GM23338 (cell line): ENCODE results near the gene SNAP25. TPM values are rescaled to one million over a fixed set of nuclear protein-coding genes. Genes with fewer than 3 reads are reported as not detected.

Source experiments
- ATAC-seq: fragments of 200-7000 bp; cut with Tn5 transposase; 3 replicates; pipeline ENCODE4 v1.9.1; 2020
- DNase-seq: peaks from one replicate; pipeline ENCODE4 v3.0.0-alpha.2; 2015; ENCODE audit warnings: low spot score
- H2AFZ ChIP-seq: fragments of 200-600 bp; sonication (generic); 2 replicates; pipeline ENCODE4 v1.8.0; 2016; ENCODE audit warnings: antibody characterized with exemption, mild to moderate bottlenecking, moderate library complexity
- H3F3A ChIP-seq: fragments of 200-600 bp; sonication (generic); replicated peaks from 2 replicates; pipeline ENCODE4 v1.8.0; 2017; ENCODE audit warnings: antibody characterized with exemption, mixed run types, low read depth
- H3K27ac ChIP-seq: fragments of 200-600 bp; sonication (generic); 2 replicates; pipeline ENCODE4 v1.6.1; 2016; ENCODE audit warnings: low read depth
- H3K27me3 ChIP-seq: fragments of 200-600 bp; sonication (generic); 2 replicates; pipeline ENCODE4 v1.8.0; 2016; ENCODE audit warnings: mild to moderate bottlenecking, mixed run types, moderate library complexity; ENCODE audit not compliant: insufficient read depth
- H3K36me3 ChIP-seq: fragments of 200-600 bp; sonication (generic); 2 replicates; pipeline ENCODE4 v1.8.0; 2016; ENCODE audit warnings: mild to moderate bottlenecking; ENCODE audit not compliant: insufficient read depth
- H3K4me1 ChIP-seq: fragments of 200-600 bp; sonication (generic); 2 replicates; pipeline ENCODE4 v1.8.0; 2016; ENCODE audit warnings: mild to moderate bottlenecking, moderate library complexity; ENCODE audit not compliant: insufficient read depth
- H3K4me2 ChIP-seq: fragments of 200-600 bp; sonication (generic); 2 replicates; pipeline ENCODE4 v1.7.1; 2017; ENCODE audit warnings: mixed run types
- H3K4me3 ChIP-seq: fragments of 200-600 bp; sonication (generic); 2 replicates; pipeline ENCODE4 v1.6.1; 2016; ENCODE audit warnings: mixed run types
- H3K79me2 ChIP-seq: fragments of 200-600 bp; sonication (generic); replicated peaks from 2 replicates; pipeline ENCODE4 v1.8.0; 2017; ENCODE audit warnings: mild to moderate bottlenecking; ENCODE audit not compliant: insufficient read depth
- H3K9me2 ChIP-seq: fragments of 200-600 bp; sonication (generic); 2 replicates; pipeline ENCODE4 v1.8.0; 2017; ENCODE audit not compliant: insufficient read depth
- H4K20me1 ChIP-seq: fragments of 200-600 bp; sonication (generic); replicated peaks from 2 replicates; pipeline ENCODE4 v1.8.0; 2017; ENCODE audit warnings: mild to moderate bottlenecking; ENCODE audit not compliant: insufficient read depth
- H3K27ac Mint-ChIP-seq: 2 replicates; pipeline ENCODE4 v1.8.0; 2020; ENCODE audit warnings: inconsistent platforms, mild to moderate bottlenecking, moderate library complexity, mixed read lengths
- H3K27me3 Mint-ChIP-seq: 3 replicates; pipeline ENCODE4 v1.8.0; 2022; ENCODE audit warnings: low read depth, mild to moderate bottlenecking, moderate library complexity, mixed read lengths, inconsistent platforms; ENCODE audit not compliant: insufficient read depth, poor library complexity
- H3K36me3 Mint-ChIP-seq: 3 replicates; pipeline ENCODE4 v1.8.0; 2021; ENCODE audit warnings: low read depth, mild to moderate bottlenecking, inconsistent platforms, moderate library complexity, mixed read lengths
- H3K4me1 Mint-ChIP-seq: 3 replicates; pipeline ENCODE4 v1.8.0; 2020; ENCODE audit warnings: mild to moderate bottlenecking, inconsistent platforms, mixed read lengths
- H3K4me3 Mint-ChIP-seq: 3 replicates; pipeline ENCODE4 v1.8.0; 2021; ENCODE audit warnings: moderate library complexity, mild to moderate bottlenecking, inconsistent platforms, mixed read lengths
- H3K9me3 Mint-ChIP-seq: 3 replicates; pipeline ENCODE4 v1.8.0; 2020; ENCODE audit warnings: moderate library complexity, mild to moderate bottlenecking, inconsistent platforms, mixed read lengths
- CREB1 ChIP-seq: fragments of 250-450 bp; sonication (Bioruptor Pico); IDR thresholded peaks from 2 replicates; pipeline ENCODE4 v1.5.0; 2020; ENCODE audit warnings: low read depth, mild to moderate bottlenecking, moderate library complexity
- CTCF ChIP-seq, 2 experiments: fragments of 200-600 bp in 1 of 2; sonication (generic) in 1 of 2; conservative IDR thresholded peaks; 2 replicates each; pipeline versions ENCODE4 v1.5.1 to v1.6.1; 2016 to 2017; ENCODE audit warnings: antibody characterized with exemption in 2 of 2, low read depth in 2 of 2, mild to moderate bottlenecking in 2 of 2, moderate library complexity in 1 of 2
- ETS1 ChIP-seq: IDR thresholded peaks from 2 replicates; pipeline ENCODE4 v1.6.1; 2016; ENCODE audit warnings: antibody characterized with exemption
- EZH2 ChIP-seq: fragments of 200-600 bp; sonication (generic); IDR thresholded peaks from one replicate; pipeline ENCODE4 v1.8.0; 2017; ENCODE audit warnings: antibody characterized with exemption, mild to moderate bottlenecking, low read depth; ENCODE audit not compliant: unreplicated experiment
- EZH2phosphoT487 ChIP-seq: fragments of 200-600 bp; sonication (generic); IDR thresholded peaks from one replicate; pipeline ENCODE4 v1.8.1; 2018; ENCODE audit warnings: antibody characterized with exemption; ENCODE audit not compliant: unreplicated experiment
- JUNB ChIP-seq: IDR thresholded peaks from one replicate; pipeline ENCODE4 v1.6.1; 2016; ENCODE audit warnings: antibody characterized with exemption; ENCODE audit not compliant: unreplicated experiment
- POLR2AphosphoS5 ChIP-seq: IDR thresholded peaks from 2 replicates; pipeline ENCODE4 v1.6.1; 2016; ENCODE audit warnings: antibody characterized with exemption, low read depth
- REST ChIP-seq: IDR thresholded peaks from one replicate; pipeline ENCODE4 v1.6.1; 2018; ENCODE audit warnings: antibody characterized with exemption; ENCODE audit not compliant: unreplicated experiment
- STAT1 ChIP-seq: IDR thresholded peaks from one replicate; pipeline ENCODE4 v1.6.1; 2016; ENCODE audit warnings: antibody characterized with exemption; ENCODE audit not compliant: unreplicated experiment
- ZNF114 ChIP-seq: fragments of 250-450 bp; sonication (Bioruptor Pico); IDR thresholded peaks from 2 replicates; pipeline ENCODE4 v1.5.0; 2020; ENCODE audit warnings: mild to moderate bottlenecking, moderate library complexity
- ZNF462 ChIP-seq: fragments of 250-450 bp; sonication (Bioruptor Pico); IDR thresholded peaks from 2 replicates; pipeline ENCODE4 v1.5.0; 2020; ENCODE audit warnings: mild to moderate bottlenecking, moderate library complexity
- polyA plus RNA-seq: library from polyadenylated mRNA; unstranded; fragments of >200 nt; fragmentation: Nextera tagmentation; extraction: Ambion mirVana; gene quantifications from 2 replicates; pipeline ENCODE4 v1.2.1, GENCODE V29; 2016
- total RNA-seq: library from RNA; depleted of rRNA; stranded (reverse); fragments of >200 nt; shearing (Covaris generic); gene quantifications from 2 replicates; pipeline ENCODE4 v1.2.3, GENCODE V29; 2014

SNAP25 gene
- total and polyA plus RNA-seq, 2 experiments from 2014 or later, result 0.82 to 1.3 TPM

- Histone ChIP-seq H3K4me2 (no peak overlapping the region), H4K20me1 (no peaks in the 10 kb centered on the region), H3F3A (no peaks in the 10 kb centered on the region), H3K4me1 (peaks cover 19% of the 10 kb centered on the region), H3K9me2 (0 out of 2 replicates have a peak, but pooled peaks cover 3% of the 10 kb centered on the region), H2AFZ (peak overlapping the region; percentile 33; the same call in 1 of the 2 replicates), H3K27me3 (no peaks in the 10 kb centered on the region), H3K79me2 (no peaks in the 10 kb centered on the region), H3K36me3 (no peaks in the 10 kb centered on the region), H3K27ac (no peak overlapping the region), H3K4me3 (no peak overlapping the region)
- peaks cover 5% of the 10 kb centered on the region for H3K27me3 Mint-ChIP-seq
- H3K36me3 Mint-ChIP-seq, result no peaks in the 10 kb centered on the region
- H3K9me3 Mint-ChIP-seq, result no peaks in the 10 kb centered on the region
- no peak for DNase-seq
- H3K4me3 Mint-ChIP-seq, result no peak overlapping the region
- TF ChIP-seq ETS1 (no peak), CREB1 (CRISPR knock-in tag) (no peak), REST (no peak), ZNF462 (CRISPR knock-in tag) (no peak), POLR2AphosphoS5 (no peak), ZNF114 (CRISPR knock-in tag) (no peak), CTCF (conservative IDR thresholded peaks at IDR 0.05; ENCODE audit: low read depth in 2 of 2) (no peak), EZH2phosphoT487 (no peak), STAT1 (no peak), EZH2 (no peak), JUNB (no peak)
- H3K4me1 Mint-ChIP-seq, result peaks cover 21% of the 10 kb centered on the region
- ATAC-seq, result no peak
- H3K27ac Mint-ChIP-seq, result no peak overlapping the region
Observed at GRCh38 chr20:10332656-10333415, 114.2 kb downstream of the SNAP25 start.
